Esophagus muscularis mucosa (tissue), 4 donors: Measurements from ENCODE around the gene ENOX2. TPM values are rescaled to one million over a fixed set of nuclear protein-coding genes. Genes with fewer than 3 reads are reported as not detected.
"Not testable (repeated sequence)": the region's sequence is repeated elsewhere in the genome, so short reads cannot be mapped to it uniquely, and the experiment has no call there.

Source experiments
- DNase-seq: peaks from one replicate; pipeline ENCODE4 v3.0.0-alpha.2; 2017; ENCODE audit errors: extremely low spot score
- H3K27ac ChIP-seq, 4 donors: fragments of 200-600 bp; sonication (generic); replicated peaks in 1 of 4; 1 replicate in 3 of 4; 2 replicates in 1 of 4; pipeline ENCODE4 v1.5.1; 2016 to 2019; ENCODE audit warnings: mild to moderate bottlenecking in 1 of 4
- H3K27me3 ChIP-seq, 4 donors: fragments of 200-600 bp; sonication (generic); one replicate each; pipeline versions ENCODE4 v1.5.1 to v1.6.0; 2016 to 2019
- H3K36me3 ChIP-seq, 4 donors: fragments of 200-600 bp; sonication (generic); one replicate each; pipeline ENCODE4 v1.5.1; 2016 to 2019
- H3K4me1 ChIP-seq, 4 donors: fragments of 200-600 bp; sonication (generic); one replicate each; pipeline ENCODE4 v1.5.1; 2016 to 2019
- H3K4me3 ChIP-seq, 4 donors: fragments of 200-600 bp; sonication (generic); 1 replicate in 2 of 4; 2 replicates in 2 of 4; pipeline ENCODE4 v1.5.1; 2016 to 2019; ENCODE audit warnings: mild to moderate bottlenecking in 4 of 4, moderate library complexity in 1 of 4
- H3K9me3 ChIP-seq, 4 donors: fragments of 200-600 bp; sonication (generic); 1 replicate in 3 of 4; 2 replicates in 1 of 4; pipeline ENCODE4 v1.5.1; 2016 to 2019
- EP300 ChIP-seq: sonication (generic); formaldehyde crosslinking; IDR thresholded peaks from one replicate; pipeline ENCODE4 v1.6.1; 2017; ENCODE audit warnings: antibody characterized with exemption
- POLR2A ChIP-seq: fragments of 450-650 bp; IDR thresholded peaks from one replicate; pipeline ENCODE4 v1.6.1; 2017; ENCODE audit warnings: antibody characterized with exemption, moderate library complexity, mild to moderate bottlenecking, low read depth
- POLR2AphosphoS5 ChIP-seq, 2 donors: sonication (generic); formaldehyde crosslinking; IDR thresholded peaks; one replicate each; pipeline ENCODE4 v1.6.1; 2017; ENCODE audit warnings: antibody characterized with exemption in 2 of 2
- WGBS: methylation state at CpG from one replicate; pipeline ENCODE4 v1.1.5; 2018; 5-methylcytosine and 5-hydroxymethylcytosine counted together
- intact Hi-C: fragments of 100-400 bp; cut with DNase I; formaldehyde crosslinking; loops from one replicate; pipeline ENCODE4 v1.15.1; 2023
- total RNA-seq, 4 donors: library from RNA; depleted of rRNA; stranded (reverse); fragments of >200 nt; gene quantifications; one replicate each; pipeline versions ENCODE4 v1.1.0 to v1.2.1, GENCODE V29; 2016
- TF ChIP-seq, protein P1 (sequence below), 3 experiments: fragments of 200-600 bp in 2 of 3; fragments of 450-650 bp in 1 of 3; sonication (generic) in 2 of 3; IDR thresholded peaks; one replicate each; pipeline ENCODE4 v1.5.1; 2017 to 2019; ENCODE audit warnings: antibody characterized with exemption in 3 of 3, mild to moderate bottlenecking in 2 of 3, moderate library complexity in 1 of 3

The ENOX2 gene
- total RNA-seq, 4 donors from 2014 or later = 12.4 to 17.1 (median 15.5) TPM

DNA sequence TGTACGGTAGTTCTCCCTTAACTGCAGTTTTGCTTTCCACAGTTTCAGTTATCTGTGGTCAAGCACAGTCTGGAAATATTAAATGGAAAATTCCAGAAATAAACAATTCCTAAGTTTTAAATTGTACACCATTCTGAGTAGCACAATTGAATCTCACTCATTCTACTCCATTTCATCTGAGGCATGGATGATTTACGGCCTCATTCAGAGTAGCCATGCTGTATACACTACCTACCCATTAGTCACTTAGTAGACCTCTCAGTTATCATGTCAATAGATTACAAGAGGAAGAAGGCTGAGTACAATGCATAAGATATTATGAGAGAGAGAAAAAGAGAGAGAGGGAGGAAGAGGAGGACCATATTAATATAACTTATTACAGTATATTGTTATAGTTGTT lies 77.5 kb downstream of the ENOX2 start:
- Histone ChIP-seq H3K27ac (no peak overlapping the region), H3K4me1 (no peaks in the 10 kb centered on the region), H3K4me3 (no peak overlapping the region), H3K9me3 (no peaks in the 10 kb centered on the region), H3K27me3 (no peaks in the 10 kb centered on the region), H3K36me3 (no peaks in the 10 kb centered on the region)
- WGBS = 89% methylated on average over 2 of the region's 2 CpGs
- DNase-seq = no peak
- TF ChIP-seq, protein P1, sequence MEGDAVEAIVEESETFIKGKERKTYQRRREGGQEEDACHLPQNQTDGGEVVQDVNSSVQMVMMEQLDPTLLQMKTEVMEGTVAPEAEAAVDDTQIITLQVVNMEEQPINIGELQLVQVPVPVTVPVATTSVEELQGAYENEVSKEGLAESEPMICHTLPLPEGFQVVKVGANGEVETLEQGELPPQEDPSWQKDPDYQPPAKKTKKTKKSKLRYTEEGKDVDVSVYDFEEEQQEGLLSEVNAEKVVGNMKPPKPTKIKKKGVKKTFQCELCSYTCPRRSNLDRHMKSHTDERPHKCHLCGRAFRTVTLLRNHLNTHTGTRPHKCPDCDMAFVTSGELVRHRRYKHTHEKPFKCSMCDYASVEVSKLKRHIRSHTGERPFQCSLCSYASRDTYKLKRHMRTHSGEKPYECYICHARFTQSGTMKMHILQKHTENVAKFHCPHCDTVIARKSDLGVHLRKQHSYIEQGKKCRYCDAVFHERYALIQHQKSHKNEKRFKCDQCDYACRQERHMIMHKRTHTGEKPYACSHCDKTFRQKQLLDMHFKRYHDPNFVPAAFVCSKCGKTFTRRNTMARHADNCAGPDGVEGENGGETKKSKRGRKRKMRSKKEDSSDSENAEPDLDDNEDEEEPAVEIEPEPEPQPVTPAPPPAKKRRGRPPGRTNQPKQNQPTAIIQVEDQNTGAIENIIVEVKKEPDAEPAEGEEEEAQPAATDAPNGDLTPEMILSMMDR (IDR thresholded peaks at IDR 0.05) = no peak
- no peak for TF ChIP-seq EP300
- TF ChIP-seq POLR2AphosphoS5 (IDR thresholded peaks at IDR 0.05) = no peak
- TF ChIP-seq POLR2A = no peak
- intact Hi-C loops = no loop called here

DNA sequence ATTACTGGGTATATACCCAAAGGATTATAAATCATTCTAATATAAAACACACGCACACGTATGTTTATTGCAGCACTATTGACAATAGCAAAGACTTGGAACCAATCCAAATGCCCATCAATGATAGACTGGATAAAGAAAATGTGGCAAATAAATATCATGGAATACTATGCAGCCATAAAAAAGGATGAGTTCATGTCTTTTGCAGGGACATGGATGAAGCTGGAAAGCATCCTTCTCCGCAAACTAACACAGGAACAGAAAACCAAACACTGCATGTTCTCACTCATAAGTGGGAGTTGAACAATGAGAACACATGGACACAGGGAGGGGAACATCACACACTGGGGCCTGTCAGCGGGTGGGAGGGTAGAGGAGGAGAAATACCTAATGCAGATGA lies 83.6 kb downstream of the ENOX2 start:
- H3K9me3 ChIP-seq, H3K27ac ChIP-seq, H3K36me3 ChIP-seq, H3K4me3 ChIP-seq, intact Hi-C loops, H3K4me1 ChIP-seq, H3K27me3 ChIP-seq, DNase-seq: not testable (repeated sequence)
- WGBS = 85% methylated on average over 4 of the region's 4 CpGs

DNA sequence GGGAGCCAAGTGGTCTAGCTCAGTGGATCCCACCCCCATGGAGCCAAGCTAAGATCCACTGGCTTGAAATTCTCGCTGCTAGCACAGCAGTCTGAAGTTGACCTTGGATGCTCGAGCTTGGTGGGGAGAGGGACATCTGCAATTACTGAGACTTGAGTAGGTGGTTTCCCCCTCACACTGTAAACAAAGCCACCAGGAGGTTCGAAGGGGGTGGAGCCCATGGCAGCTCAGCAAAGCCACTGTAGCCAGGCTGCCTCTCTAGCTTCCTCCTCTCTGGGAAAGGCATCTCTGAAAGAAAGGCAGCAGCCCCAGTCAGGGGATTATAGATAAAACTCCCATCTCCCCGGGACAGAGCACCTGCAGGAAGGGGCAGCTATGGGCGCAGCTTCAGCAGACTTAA lies 89.1 kb downstream of the ENOX2 start:
- H3K27me3 ChIP-seq, H3K4me1 ChIP-seq, DNase-seq, H3K27ac ChIP-seq, H3K4me3 ChIP-seq, H3K36me3 ChIP-seq, intact Hi-C loops: not testable (repeated sequence)
- H3K9me3 ChIP-seq = peaks cover 0 to 20% (median 0%) of the 10 kb centered on the region in 4 donors
- 71% methylated on average over 4 of the region's 5 CpGs for WGBS

DNA sequence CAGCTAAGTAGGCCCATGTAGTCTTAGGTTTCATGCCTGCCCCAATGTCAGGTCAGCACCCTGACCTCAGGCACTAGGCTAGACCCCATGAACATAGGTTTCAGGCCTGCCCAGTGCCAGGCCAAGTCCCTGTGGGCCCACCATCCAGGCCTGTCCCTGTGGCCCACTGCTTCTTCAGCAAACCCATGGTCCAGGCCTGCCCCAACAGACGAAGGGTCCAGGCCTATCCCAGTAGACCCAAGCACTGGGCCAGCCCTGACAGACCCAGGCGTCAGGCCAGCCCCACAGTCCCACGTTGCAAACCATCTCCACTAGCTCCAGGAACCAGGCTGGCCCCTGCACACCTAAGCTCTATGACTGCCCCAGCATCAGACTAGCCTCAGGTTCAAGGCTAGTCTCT lies 92.4 kb downstream of the ENOX2 start:
- TF ChIP-seq POLR2A = no peak
- TF ChIP-seq, protein P1 (IDR thresholded peaks at IDR 0.05) = no peak
- TF ChIP-seq POLR2AphosphoS5 (IDR thresholded peaks at IDR 0.05) = no peak
- TF ChIP-seq EP300 = no peak
- H3K27me3 ChIP-seq = no peaks in the 10 kb centered on the region
- no peak for DNase-seq
- no peak overlapping the region for H3K27ac ChIP-seq
- H3K36me3 ChIP-seq = no peaks in the 10 kb centered on the region
- no peak overlapping the region for H3K4me3 ChIP-seq
- no peaks in the 10 kb centered on the region for H3K4me1 ChIP-seq
- intact Hi-C loops = no loop called here
- H3K9me3 ChIP-seq = peaks cover 0 to 20% (median 0%) of the 10 kb centered on the region in 4 donors
- WGBS = no CpG with 5 or more reads among the region's 3 CpGs

DNA sequence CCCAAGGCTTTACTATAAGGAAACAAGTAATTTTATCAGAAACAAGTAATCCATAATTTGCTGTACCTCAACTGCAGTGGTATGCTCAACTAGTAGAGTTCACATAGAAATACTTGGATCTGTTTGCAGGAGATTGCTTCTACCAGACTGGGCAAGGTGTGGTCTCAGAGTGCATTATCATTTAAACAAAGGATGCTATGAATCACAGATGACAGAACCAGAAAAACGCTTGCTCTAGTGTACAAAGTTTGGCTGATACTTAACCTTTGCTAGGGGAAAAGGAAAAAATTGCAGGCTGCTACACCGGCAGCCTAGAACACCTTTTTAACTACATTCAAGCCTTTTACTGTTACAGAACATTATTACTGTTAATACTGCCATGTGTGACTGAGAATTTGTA lies 97.1 kb downstream of the ENOX2 start:
- intact Hi-C loops = no loop called here
- TF ChIP-seq EP300 (no peak), POLR2A (no peak), POLR2AphosphoS5 (IDR thresholded peaks at IDR 0.05) (no peak)
- TF ChIP-seq, protein P1 (IDR thresholded peaks at IDR 0.05) = no peak
- Histone ChIP-seq H3K27me3 (peaks cover 0 to 4% (median 0%) of the 10 kb centered on the region in 4 donors), H3K36me3 (no peaks in the 10 kb centered on the region), H3K27ac (no peak overlapping the region), H3K4me1 (no peaks in the 10 kb centered on the region), H3K9me3 (no peaks in the 10 kb centered on the region), H3K4me3 (no peak overlapping the region)
- no peak for DNase-seq
- 49% methylated on average over 2 of the region's 2 CpGs for WGBS

DNA sequence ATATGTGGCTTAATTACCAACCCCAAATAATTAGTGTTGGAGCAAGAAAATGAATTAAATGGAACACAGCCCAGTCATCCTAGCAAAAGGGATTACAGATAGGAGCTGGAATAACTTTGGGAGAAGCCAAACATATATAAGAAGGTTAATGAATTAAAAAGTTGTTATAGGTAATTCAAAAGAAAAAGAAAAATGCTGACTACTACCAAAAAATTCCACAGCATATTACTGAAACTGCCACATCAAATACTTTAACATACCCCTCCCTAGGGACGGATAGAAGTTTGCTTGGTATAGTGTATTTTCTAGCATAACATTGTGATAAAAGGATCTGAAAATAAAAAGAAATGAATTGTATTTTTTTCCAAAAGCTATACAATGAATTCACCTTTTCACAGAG lies 99.5 kb downstream of the ENOX2 start:
- TF ChIP-seq, protein P1 (IDR thresholded peaks at IDR 0.05) = no peak
- TF ChIP-seq EP300 (no peak), POLR2A (no peak), POLR2AphosphoS5 (IDR thresholded peaks at IDR 0.05) (no peak)
- WGBS = 62% methylated on average over 1 of the region's 1 CpG
- DNase-seq = no peak
- H3K9me3 ChIP-seq = no peaks in the 10 kb centered on the region
- H3K4me3 ChIP-seq = no peak overlapping the region
- H3K27me3 ChIP-seq = peaks cover 0 to 4% (median 0%) of the 10 kb centered on the region in 4 donors
- no peaks in the 10 kb centered on the region for H3K36me3 ChIP-seq
- intact Hi-C loops = no loop called here
- no peaks in the 10 kb centered on the region for H3K4me1 ChIP-seq
- H3K27ac ChIP-seq = no peak overlapping the region
